CD4-positive, alpha-beta T cell treated with Interleukin-6 for 4 hours (primary cell): ENCODE measurements around the gene IFITM10.
A peak's percentile ranks its signal among the peaks of the same experiment; 100 is the strongest.
"Not testable (repeated sequence)": the region's sequence is repeated elsewhere in the genome, so short reads cannot be mapped to it uniquely, and the experiment has no call there.

Experiments
- DNase-seq: peaks from one replicate; pipeline ENCODE4 v3.0.0-alpha.2; 2020; ENCODE audit warnings: mixed read lengths

The IFITM10 gene

GRCh38 chr11:1777737-1778136, 27.3 kb upstream of the IFITM10 start:
- no peak for DNase-seq

DNA sequence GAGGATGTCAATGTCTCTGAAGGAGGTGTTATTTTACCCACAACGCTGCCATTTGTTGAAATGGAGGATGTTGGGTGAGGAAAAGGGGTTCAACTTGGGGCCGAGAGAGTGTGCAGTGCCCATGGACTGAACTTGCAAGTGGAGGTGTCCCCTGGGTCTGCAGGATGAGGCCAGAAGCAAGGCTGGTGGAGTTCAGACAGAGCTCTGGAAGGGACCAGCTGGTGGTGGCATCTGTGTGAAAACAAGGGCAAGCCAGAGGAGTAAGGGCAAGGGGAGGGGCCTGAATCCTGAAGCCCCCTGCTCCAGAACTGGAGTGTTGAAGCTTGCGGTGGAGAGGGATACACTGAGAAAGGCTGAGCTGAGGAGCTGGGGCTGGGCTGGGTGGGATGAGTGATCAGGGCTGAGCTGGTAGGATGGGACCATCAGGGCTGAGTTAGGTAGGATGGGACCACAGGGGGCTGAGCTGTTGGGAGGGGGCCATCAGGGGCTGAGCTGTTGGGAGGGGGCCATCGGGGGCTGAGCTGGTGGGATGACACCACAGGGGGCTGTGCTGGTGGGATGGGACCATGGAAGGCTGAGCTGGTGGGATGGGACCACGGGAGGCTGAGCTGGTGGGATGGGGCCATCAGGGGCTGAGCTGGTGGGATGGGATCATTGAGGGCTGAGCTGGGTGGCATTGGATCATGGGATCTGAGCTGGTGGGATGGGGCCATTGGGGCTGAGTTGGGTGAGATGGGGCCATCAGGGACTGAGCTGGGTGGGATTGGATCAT, 26.7 kb upstream of the IFITM10 start:
- DNase-seq: no peak

GRCh38 chr11:1776331-1776851, 26.0 kb upstream of the IFITM10 start:
- DNase-seq: no peak

GRCh38 chr11:1774886-1775285, 24.5 kb upstream of the IFITM10 start:
- DNase-seq: no peak

- DNase-seq: no peak
Observed at GRCh38 chr11:1773994-1774550, 23.7 kb upstream of the IFITM10 start.

DNA sequence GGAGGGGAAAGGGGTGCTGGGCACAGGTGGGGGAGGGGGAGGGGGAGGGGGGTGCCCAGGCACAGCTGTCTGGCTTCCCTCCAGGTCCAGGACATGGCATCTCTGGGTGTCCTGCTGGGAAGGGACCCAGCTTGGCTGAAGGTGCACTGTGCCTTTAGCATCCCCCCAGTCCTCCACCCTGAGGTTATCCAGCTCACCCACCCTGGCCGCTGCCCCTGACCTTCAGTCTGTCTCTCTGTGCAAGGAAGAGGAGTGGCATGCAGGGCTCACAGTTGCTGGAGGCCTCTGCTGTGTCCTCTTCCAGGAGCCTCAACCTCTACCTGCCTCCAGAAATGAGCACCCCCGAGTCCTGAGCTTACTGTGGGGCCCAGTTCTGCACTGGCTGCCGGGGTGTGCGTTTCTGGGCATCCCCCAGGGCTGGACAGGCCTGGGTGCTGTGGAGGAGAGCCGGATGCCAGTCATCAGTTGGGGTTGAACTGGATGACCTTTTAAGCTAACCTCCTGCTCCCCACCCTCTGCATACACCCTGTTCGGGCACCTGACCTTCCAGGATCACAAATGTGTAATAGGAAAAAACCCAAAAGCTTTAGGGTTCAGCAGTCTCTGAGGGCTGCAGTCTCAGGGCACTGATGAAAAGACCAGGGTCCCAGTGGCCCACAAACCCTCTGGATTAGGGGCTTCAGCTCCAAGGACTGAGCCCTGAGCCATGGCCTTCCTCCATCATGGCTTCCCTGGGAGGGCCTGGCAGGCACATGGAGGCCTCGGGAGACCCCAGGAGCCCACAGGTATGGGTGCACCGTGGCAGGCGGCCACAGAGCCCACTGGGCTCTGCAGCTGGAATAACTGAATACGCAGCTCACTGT, 23.0 kb upstream of the IFITM10 start:
- DNase-seq: no peak

DNA sequence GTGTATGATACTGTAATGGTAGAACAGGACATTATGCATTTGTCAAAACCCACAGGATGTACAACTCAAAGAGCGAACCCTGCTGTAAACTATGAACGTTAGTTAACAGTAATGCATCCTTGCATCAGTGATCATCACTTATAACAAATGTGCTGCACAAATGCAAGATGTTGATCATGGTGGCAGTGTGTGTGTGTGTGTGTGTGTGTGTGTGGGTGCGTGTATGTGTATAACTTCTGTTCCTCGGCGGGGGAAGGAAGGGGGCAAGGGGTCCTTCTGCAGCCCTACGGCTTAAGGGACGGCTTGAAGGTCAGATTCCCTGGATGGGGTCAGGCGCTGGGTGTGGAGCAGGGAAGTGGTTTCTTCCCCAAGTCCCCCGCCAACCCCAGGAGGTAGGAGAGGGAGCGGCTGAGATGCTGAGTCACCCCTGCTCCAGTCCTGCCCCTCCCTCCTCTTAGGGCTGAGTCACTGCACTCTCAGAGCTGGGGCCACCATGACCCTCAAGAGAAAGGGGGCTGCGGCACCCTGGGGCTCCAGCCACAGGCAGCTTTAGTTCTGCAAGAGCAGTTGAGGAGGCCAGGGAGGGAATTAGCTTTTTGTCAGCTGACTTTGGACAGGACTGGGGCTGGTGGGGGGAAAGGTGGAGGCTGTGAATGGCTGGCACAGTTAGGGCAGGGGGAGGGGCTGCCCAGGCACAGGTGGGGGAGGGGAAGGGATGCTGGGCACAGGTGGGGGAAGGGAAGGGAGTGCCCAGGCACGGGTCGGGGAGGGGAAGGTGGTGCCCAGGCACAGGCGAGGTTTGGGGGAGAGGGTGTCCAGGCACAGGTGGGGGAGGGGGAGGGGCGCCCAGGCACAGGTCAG, 22.1 kb upstream of the IFITM10 start:
- DNase-seq: peak; percentile 61

- DNase-seq: no peak
Observed at GRCh38 chr11:1771700-1772099, 21.3 kb upstream of the IFITM10 start.

- DNase-seq: no peak
Observed at GRCh38 chr11:1771273-1771672, 20.9 kb upstream of the IFITM10 start.

DNA sequence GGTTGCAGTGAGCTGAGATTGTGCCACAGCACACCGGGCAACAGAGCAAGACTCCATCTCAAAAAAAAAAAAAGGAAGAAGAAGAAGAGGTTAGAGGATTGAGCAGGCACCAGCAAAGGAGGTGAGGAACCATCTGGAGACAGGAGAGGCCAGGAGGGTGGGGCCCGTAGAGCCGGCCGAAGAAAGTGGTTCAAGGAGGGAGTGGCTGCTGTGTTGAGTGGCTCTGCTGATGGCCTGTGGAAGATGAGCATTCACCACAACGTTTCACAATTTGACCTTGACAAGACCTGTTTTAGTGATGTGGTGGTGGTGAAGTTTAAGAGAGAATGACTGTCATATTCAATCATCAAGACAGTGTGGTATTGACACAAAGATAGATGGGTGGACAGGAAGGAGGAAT, 20.1 kb upstream of the IFITM10 start:
- DNase-seq: no peak

DNA sequence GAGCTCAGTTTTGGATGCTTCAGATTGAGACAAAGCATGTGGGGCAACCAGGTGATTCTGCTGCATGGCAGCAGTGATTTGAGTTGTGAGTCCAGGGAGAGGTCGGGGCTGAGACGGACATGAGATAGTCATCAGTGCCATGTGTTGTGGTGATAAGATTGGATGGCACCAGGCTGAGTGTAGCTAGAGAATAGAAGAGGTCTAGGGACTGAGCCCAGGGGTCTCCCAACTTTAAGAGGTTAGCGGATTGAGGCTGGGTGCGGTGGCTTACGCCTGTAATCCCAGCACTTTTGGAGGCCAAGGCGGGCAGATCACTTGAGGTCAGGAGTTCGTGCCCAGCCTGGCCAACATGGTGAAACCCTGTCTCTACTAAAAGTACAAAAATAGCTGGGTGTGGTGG, 19.7 kb upstream of the IFITM10 start:
- no peak for DNase-seq

DNA sequence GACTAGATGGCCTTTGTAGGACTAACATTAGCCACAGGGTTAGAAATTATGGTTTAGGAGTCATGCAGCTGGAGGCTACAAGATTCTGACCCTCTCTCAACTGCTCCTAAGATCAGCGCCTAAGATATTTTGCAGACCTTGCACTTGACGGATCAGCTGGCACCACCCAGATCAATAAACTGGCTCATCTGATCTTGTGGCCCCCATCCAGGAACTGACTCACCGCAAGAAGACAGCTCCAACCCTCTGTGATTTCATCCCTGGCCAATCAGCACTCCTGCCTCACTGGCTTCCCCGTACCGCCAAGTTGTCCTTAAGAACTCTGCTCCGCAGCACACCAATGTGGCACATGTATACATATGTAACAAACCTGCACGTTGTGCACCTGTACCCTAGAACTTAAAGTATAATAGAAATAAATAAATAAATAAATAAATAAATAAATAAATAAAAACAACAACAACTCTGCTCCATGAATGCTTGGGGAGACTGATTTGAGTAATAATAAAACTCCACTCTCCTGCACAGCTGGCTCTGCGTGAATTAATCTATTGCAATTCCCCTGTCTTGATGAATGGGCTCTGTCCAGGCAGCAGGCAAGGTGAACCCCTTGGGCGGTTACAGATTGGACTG, 19.0 kb upstream of the IFITM10 start:
- not testable (repeated sequence) for DNase-seq

GRCh38 chr11:1768141-1768469, 17.7 kb upstream of the IFITM10 start:
- DNase-seq: no peak

GRCh38 chr11:1767399-1768140, 17.2 kb upstream of the IFITM10 start:
- DNase-seq: no peak

GRCh38 chr11:1766719-1767398, 16.5 kb upstream of the IFITM10 start:
- DNase-seq: no peak

- no peak for DNase-seq
Observed at GRCh38 chr11:1765871-1766718, 15.7 kb upstream of the IFITM10 start.

DNA sequence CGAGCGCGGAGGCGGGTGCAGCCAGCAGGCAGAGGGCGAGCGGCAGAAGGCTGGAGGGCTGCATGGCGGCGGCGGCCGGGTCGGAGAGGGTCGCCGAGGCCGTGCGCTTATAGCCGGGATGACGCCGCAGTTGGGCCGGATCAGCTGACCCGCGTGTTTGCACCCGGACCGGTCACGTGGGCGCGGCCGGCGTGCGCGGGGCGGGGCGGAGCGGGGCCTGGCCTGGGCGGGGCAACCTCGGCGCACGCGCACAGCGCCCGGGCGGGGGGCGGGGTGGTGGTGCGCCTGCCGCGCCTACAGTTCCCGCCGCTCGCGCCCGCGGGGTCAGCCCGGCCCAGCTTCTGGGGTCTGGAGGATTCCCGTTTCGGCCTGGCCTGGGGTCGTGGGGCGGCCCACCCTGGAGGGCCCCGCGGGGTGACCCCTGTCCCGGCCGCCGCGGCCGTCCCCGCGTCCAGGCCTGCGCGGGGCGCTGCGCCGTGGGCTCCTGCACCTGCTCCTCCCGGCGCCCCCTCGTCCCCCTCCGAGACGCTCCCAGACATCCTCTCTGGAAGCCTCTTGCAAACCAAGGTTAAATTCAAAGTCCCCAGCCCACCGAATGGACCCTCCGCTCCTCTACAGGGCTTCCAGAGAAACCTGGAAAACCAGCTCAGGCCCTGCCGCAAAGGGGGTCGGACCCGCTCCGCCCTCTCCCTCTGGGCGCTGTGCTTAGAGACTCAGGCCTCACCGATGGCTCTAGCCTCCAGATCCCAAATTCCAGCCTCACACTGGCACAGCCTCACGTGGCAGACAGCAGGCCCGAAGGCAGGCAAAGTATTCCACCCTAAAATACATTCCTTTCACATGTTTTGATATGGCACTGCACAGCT, 13.6 kb upstream of the IFITM10 start, which contains the start of gene CTSD:
CTSD (minus strand) TSS at position 132 of the 866 bp plus-strand sequence; CDS start at position 64, 68 bp downstream.
- peak; percentile 86 for DNase-seq

DNA sequence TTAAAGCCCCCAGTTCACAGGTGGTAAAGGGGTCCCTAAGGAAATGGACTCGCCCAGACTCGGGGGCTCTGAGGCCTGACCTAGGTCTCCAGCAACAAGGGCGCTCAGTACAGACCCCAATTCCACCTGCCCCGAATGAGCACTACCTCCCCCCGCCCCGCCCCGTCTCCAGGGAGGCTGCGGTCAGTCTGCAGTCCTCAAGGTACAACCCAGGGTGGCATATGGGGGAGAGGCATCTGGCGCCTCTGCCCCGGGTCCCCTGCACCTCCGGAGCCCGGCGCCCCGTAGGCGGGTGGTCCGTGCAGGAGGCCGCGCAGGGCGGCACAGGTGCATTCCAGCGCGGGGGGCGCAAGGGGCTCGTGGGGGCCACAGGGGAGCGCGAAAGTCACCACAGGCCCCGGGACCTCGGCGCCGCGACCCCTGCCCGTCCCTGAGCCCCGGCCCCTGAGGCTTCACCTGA, 13.0 kb upstream of the IFITM10 start:
- DNase-seq: no peak
